GM23248 (cell line): Measurements from ENCODE around the gene CBX8.

Source experiments
- EZH2 ChIP-seq: fragments of 200-600 bp; sonication (generic); IDR thresholded peaks from 2 replicates; pipeline ENCODE4 v1.6.1; 2018; ENCODE audit warnings: antibody characterized with exemption, mild to moderate bottlenecking; ENCODE audit not compliant: insufficient read depth, poor library complexity, severe bottlenecking
- EZH2phosphoT487 ChIP-seq: fragments of 200-600 bp; sonication (generic); IDR thresholded peaks from 2 replicates; pipeline ENCODE4 v1.6.1; 2018; ENCODE audit warnings: antibody characterized with exemption, moderate library complexity, mild to moderate bottlenecking, low read depth; ENCODE audit not compliant: insufficient read depth

DNA sequence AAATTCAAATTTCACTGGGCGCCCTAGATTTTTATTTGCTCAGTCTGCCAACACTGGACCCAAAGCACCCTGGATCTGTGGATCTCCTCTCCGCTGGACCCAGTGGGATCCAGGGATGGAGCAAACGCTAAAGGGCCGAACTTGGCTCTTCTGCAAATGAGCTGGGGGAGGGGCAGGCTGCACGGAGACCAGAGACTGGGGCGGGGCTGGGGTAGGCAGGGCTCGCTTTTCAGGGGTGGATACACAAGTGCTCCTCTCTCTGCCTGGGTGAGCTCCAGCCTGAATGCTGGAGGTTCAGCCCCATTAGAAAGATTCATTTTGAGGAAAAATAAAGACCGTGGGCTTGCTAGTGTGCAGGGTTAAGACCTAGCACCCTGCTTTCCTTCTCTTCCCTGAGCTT lies 33.4 kb upstream of the CBX8 start:
- TF ChIP-seq EZH2 (no peak), EZH2phosphoT487 (no peak)
